ENCODE results near the gene ESPNL.

ESPNL gene

DNA sequence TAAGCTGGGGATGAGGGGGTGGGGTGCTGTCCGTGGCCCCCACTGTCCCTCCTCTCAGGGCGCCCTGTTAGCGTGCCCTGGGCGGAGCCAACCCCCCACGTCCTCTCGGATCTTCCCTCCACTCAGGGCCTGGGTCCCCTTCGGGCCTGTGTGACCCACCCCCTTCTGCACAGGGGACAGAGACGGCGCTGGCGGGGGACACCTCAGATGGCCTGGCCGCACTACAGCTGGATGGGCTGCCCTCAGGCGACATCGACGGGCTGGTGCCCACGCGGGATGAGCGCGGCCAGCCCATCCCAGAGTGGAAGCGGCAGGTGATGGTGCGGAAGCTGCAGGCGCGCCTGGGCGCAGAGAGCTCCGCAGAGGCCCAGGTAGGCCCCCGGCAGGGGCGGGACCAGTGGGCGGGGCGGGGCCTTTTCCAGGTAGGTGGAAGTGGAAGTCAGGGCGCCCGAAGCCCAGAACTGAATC is 28.4 kb downstream of the ESPNL start:
- no peak overlapping the region for H3K27ac ChIP-seq (ENCODE audit: low read depth, low read length)
- H4K8ac ChIP-seq (ENCODE audit: low read depth, low read length), result no peak overlapping the region
- no peak overlapping the region for H3K4me3 ChIP-seq (ENCODE audit: low read depth, low read length)
- no peak overlapping the region for H2BK120ac ChIP-seq (ENCODE audit: insufficient read depth, low read length, poor library complexity)
- no peaks in the 10 kb centered on the region for H3K27me3 ChIP-seq (ENCODE audit: insufficient read depth, low read length)
- no peak overlapping the region for H4K91ac ChIP-seq (ENCODE audit: low read depth, low read length)
- no peaks in the 10 kb centered on the region for H3K36me3 ChIP-seq (ENCODE audit: control insufficient read depth in 1 of 2, insufficient read depth in 2 of 2, low read length in 2 of 2)
- no peak overlapping the region for H3K18ac ChIP-seq (ENCODE audit: low read length)
- no peak overlapping the region for H2AFZ ChIP-seq (ENCODE audit: insufficient read depth, low read length, poor library complexity)
- H3K4me2 ChIP-seq (ENCODE audit: low read length), result no peak overlapping the region
- WGBS (ENCODE audit: extremely low coverage, insufficient coverage, insufficient read length), result no CpG with 5 or more reads among the region's 30 CpGs
- DNase-seq, result no peak
- no peak overlapping the region for H4K12ac ChIP-seq (ENCODE audit: low read depth, low read length)
- no peaks in the 10 kb centered on the region for H3K4me1 ChIP-seq (ENCODE audit: control insufficient read depth in 1 of 2, insufficient read depth in 2 of 2, low read length in 2 of 2)
- H2BK5ac ChIP-seq (ENCODE audit: low read depth, low read length, poor library complexity), result no peak overlapping the region
- no peaks in the 10 kb centered on the region for H3K79me1 ChIP-seq (ENCODE audit: low read length)
- H3K79me2 ChIP-seq (ENCODE audit: control insufficient read depth, insufficient read depth, low read length, poor library complexity), result no peaks in the 10 kb centered on the region
- H3K4ac ChIP-seq (ENCODE audit: low read depth, low read length), result no peak overlapping the region
- H3K23ac ChIP-seq (ENCODE audit: low read length), result no peak overlapping the region
- H3K14ac ChIP-seq (ENCODE audit: low read length), result no peak overlapping the region
- H3K9me3 ChIP-seq (ENCODE audit: insufficient read depth, low read depth, low read length), result peaks cover 4% of the 10 kb centered on the region
- no peak overlapping the region for H2AK5ac ChIP-seq (ENCODE audit: low read length)
- H2BK12ac ChIP-seq (ENCODE audit: low read length), result no peak overlapping the region
- no peak overlapping the region for H3K9ac ChIP-seq (ENCODE audit: low read length)

DNA sequence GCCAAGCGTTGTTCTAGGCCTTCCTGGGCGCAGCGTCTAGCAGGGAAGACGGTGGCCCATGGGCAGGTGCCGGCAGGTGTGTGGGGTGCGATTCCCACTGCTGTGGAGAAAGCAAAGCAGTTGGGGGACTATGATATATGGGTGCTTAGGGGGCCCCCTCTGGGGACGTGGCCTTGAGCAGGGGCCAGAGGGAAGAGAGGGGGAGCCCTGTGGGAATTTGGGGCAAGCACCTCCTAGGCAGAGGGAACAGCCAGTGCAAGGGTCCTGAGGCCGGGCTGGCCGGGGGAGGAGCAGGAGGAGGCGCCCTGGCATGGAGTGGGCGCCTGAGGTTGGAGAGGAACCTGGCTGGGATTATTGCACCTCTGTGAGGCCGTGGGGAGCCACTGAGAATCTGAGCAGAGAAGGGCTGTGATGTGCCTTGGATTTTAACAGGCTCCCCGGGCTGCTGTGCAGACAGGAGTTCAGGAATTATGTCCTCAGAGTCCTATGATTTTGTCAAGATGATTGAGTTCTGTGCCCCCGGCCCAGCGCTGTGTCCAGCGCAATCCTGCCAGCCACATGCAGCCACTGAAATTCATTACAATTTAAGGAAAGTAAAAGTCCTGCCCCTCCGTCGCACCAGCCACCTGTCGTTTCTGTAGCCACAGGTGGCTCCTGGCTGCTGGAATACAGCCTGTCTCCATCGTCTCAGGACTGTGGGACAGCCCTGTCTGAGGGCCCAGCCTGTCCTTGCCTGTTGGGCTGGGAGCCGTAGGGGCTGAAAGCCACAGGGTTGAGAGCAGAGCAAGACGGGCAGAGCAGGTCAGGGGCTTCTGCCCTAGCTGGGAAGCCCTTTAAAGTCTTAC is 29.2 kb downstream of the ESPNL start:
- Histone ChIP-seq H2BK5ac (ENCODE audit: low read depth, low read length, poor library complexity) (no peak overlapping the region), H4K8ac (ENCODE audit: low read depth, low read length) (no peak overlapping the region), H3K79me2 (ENCODE audit: control insufficient read depth, insufficient read depth, low read length, poor library complexity) (no peaks in the 10 kb centered on the region), H3K27ac (ENCODE audit: low read depth, low read length) (no peak overlapping the region), H3K9me3 (ENCODE audit: insufficient read depth, low read depth, low read length) (peaks cover 4% of the 10 kb centered on the region), H3K4ac (ENCODE audit: low read depth, low read length) (no peak overlapping the region), H3K4me3 (ENCODE audit: low read depth, low read length) (no peak overlapping the region), H3K4me1 (ENCODE audit: control insufficient read depth in 1 of 2, insufficient read depth in 2 of 2, low read length in 2 of 2) (no peaks in the 10 kb centered on the region), H3K79me1 (ENCODE audit: low read length) (no peaks in the 10 kb centered on the region), H4K91ac (ENCODE audit: low read depth, low read length) (no peak overlapping the region), H3K4me2 (ENCODE audit: low read length) (no peak overlapping the region), H3K14ac (ENCODE audit: low read length) (no peak overlapping the region), H3K23ac (ENCODE audit: low read length) (no peak overlapping the region), H2AK5ac (ENCODE audit: low read length) (no peak overlapping the region), H3K18ac (ENCODE audit: low read length) (no peak overlapping the region), H4K12ac (ENCODE audit: low read depth, low read length) (no peak overlapping the region), H3K9ac (ENCODE audit: low read length) (no peak overlapping the region), H3K36me3 (ENCODE audit: control insufficient read depth in 1 of 2, insufficient read depth in 2 of 2, low read length in 2 of 2) (no peaks in the 10 kb centered on the region), H2AFZ (ENCODE audit: insufficient read depth, low read length, poor library complexity) (no peak overlapping the region), H2BK120ac (ENCODE audit: insufficient read depth, low read length, poor library complexity) (no peak overlapping the region), H2BK12ac (ENCODE audit: low read length) (no peak overlapping the region), H3K27me3 (ENCODE audit: insufficient read depth, low read length) (no peaks in the 10 kb centered on the region)
- no peak for DNase-seq
- no CpG with 5 or more reads among the region's 22 CpGs for WGBS (ENCODE audit: extremely low coverage, insufficient coverage, insufficient read length)

DNA sequence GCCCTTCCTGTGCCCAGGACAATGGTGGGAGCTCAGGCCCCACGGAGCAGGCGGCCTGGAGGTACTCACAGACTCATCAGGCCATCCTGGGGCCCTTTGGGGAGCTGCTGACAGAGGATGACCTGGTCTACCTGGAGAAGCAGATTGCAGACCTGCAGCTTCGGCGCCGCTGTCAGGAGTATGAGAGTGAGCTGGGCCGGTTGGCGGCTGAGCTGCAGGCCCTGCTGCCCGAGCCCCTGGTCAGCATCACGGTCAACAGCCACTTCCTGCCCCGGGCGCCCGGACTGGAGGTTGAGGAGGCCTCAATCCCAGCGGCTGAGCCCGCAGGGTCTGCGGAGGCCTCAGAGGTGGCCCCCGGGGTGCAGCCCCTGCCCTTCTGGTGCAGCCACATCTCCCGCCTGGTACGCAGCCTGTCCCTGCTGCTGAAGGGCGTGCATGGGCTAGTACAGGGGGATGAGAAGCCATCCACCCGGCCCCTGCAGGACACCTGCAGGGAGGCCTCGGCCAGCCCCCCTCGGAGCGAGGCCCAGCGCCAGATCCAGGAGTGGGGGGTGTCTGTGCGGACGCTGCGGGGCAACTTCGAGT is 30.1 kb downstream of the ESPNL start:
- H4K8ac ChIP-seq (ENCODE audit: low read depth, low read length), result no peak overlapping the region
- H3K4ac ChIP-seq (ENCODE audit: low read depth, low read length), result no peak overlapping the region
- H2AK5ac ChIP-seq (ENCODE audit: low read length), result no peak overlapping the region
- H3K23ac ChIP-seq (ENCODE audit: low read length), result no peak overlapping the region
- no CpG with 5 or more reads among the region's 28 CpGs for WGBS (ENCODE audit: extremely low coverage, insufficient coverage, insufficient read length)
- H3K4me3 ChIP-seq (ENCODE audit: low read depth, low read length), result no peak overlapping the region
- H3K4me1 ChIP-seq (ENCODE audit: control insufficient read depth in 1 of 2, insufficient read depth in 2 of 2, low read length in 2 of 2), result no peaks in the 10 kb centered on the region
- no peak overlapping the region for H2BK120ac ChIP-seq (ENCODE audit: insufficient read depth, low read length, poor library complexity)
- no peak overlapping the region for H3K27ac ChIP-seq (ENCODE audit: low read depth, low read length)
- H3K36me3 ChIP-seq (ENCODE audit: control insufficient read depth in 1 of 2, insufficient read depth in 2 of 2, low read length in 2 of 2), result no peaks in the 10 kb centered on the region
- H4K12ac ChIP-seq (ENCODE audit: low read depth, low read length), result no peak overlapping the region
- H3K27me3 ChIP-seq (ENCODE audit: insufficient read depth, low read length), result no peaks in the 10 kb centered on the region
- H2BK12ac ChIP-seq (ENCODE audit: low read length), result no peak overlapping the region
- H3K9me3 ChIP-seq (ENCODE audit: insufficient read depth, low read depth, low read length), result peaks cover 1% of the 10 kb centered on the region
- no peak for DNase-seq
- H4K91ac ChIP-seq (ENCODE audit: low read depth, low read length), result no peak overlapping the region
- H3K14ac ChIP-seq (ENCODE audit: low read length), result no peak overlapping the region
- no peaks in the 10 kb centered on the region for H3K79me2 ChIP-seq (ENCODE audit: control insufficient read depth, insufficient read depth, low read length, poor library complexity)
- H3K79me1 ChIP-seq (ENCODE audit: low read length), result no peaks in the 10 kb centered on the region
- H2AFZ ChIP-seq (ENCODE audit: insufficient read depth, low read length, poor library complexity), result no peak overlapping the region
- H3K18ac ChIP-seq (ENCODE audit: low read length), result no peak overlapping the region
- H3K9ac ChIP-seq (ENCODE audit: low read length), result no peak overlapping the region
- H3K4me2 ChIP-seq (ENCODE audit: low read length), result no peak overlapping the region
- H2BK5ac ChIP-seq (ENCODE audit: low read depth, low read length, poor library complexity), result no peak overlapping the region

DNA sequence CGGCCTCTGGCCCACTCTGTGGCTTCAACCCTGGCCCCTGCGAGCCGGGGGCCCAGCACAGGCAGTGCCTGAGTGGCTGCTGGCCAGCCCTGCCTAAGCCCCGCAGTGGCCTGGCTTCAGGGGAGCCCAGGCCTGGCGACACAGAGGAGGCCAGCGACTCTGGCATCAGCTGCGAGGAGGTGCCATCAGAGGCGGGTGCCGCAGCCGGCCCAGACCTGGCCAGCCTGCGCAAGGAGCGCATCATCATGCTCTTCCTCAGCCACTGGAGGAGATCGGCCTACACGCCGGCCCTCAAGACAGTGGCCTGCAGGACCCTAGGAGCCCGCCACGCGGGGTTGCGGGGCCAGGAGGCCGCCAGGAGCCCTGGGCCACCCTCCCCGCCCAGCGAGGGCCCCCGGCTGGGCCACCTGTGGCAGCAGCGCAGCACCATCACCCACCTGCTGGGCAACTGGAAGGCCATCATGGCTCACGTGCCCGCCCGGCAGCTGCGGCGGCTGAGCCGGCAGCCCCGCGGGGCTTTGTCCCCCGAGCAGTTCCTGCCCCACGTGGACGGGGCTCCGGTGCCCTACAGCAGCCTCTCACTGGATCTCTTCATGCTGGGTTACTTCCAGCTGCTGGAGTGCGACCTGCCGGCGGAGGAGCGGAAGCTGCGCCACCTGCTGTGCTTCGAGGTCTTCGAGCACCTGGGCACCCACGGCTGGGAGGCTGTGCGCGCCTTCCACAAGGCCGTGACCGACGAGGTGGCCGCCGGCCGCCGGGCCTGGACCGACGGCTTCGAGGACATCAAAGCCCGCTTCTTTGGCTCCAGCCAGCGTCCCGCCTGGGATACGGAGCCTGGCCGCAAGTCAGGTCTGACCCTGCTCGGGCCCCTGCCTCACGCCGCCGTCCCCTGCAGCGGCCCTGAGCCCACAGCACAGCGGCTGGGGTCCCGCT is 30.8 kb downstream of the ESPNL start:
- H3K14ac ChIP-seq (ENCODE audit: low read length), result no peak overlapping the region
- H3K9me3 ChIP-seq (ENCODE audit: insufficient read depth, low read depth, low read length), result peaks cover 1% of the 10 kb centered on the region
- H2AK5ac ChIP-seq (ENCODE audit: low read length), result no peak overlapping the region
- H3K9ac ChIP-seq (ENCODE audit: low read length), result no peak overlapping the region
- H3K4me3 ChIP-seq (ENCODE audit: low read depth, low read length), result no peak overlapping the region
- no peaks in the 10 kb centered on the region for H3K36me3 ChIP-seq (ENCODE audit: control insufficient read depth in 1 of 2, insufficient read depth in 2 of 2, low read length in 2 of 2)
- H3K18ac ChIP-seq (ENCODE audit: low read length), result no peak overlapping the region
- H2AFZ ChIP-seq (ENCODE audit: insufficient read depth, low read length, poor library complexity), result no peak overlapping the region
- H3K27ac ChIP-seq (ENCODE audit: low read depth, low read length), result no peak overlapping the region
- H4K8ac ChIP-seq (ENCODE audit: low read depth, low read length), result no peak overlapping the region
- peak in 1 of 2 donors; percentile 18 for DNase-seq
- H3K4me2 ChIP-seq (ENCODE audit: low read length), result no peak overlapping the region
- H2BK12ac ChIP-seq (ENCODE audit: low read length), result no peak overlapping the region
- no peak overlapping the region for H4K91ac ChIP-seq (ENCODE audit: low read depth, low read length)
- H3K4ac ChIP-seq (ENCODE audit: low read depth, low read length), result no peak overlapping the region
- no CpG with 5 or more reads among the region's 68 CpGs for WGBS (ENCODE audit: extremely low coverage, insufficient coverage, insufficient read length)
- H4K12ac ChIP-seq (ENCODE audit: low read depth, low read length), result no peak overlapping the region
- no peaks in the 10 kb centered on the region for H3K4me1 ChIP-seq (ENCODE audit: control insufficient read depth in 1 of 2, insufficient read depth in 2 of 2, low read length in 2 of 2)
- H3K23ac ChIP-seq (ENCODE audit: low read length), result no peak overlapping the region
- no peaks in the 10 kb centered on the region for H3K27me3 ChIP-seq (ENCODE audit: insufficient read depth, low read length)
- H3K79me1 ChIP-seq (ENCODE audit: low read length), result no peaks in the 10 kb centered on the region
- H2BK120ac ChIP-seq (ENCODE audit: insufficient read depth, low read length, poor library complexity), result no peak overlapping the region
- no peak overlapping the region for H2BK5ac ChIP-seq (ENCODE audit: low read depth, low read length, poor library complexity)
- H3K79me2 ChIP-seq (ENCODE audit: control insufficient read depth, insufficient read depth, low read length, poor library complexity), result no peaks in the 10 kb centered on the region

Measured in trophoblast cell (in vitro differentiated cells and primary cell).